ENCODE results near the gene FBXO48.

The FBXO48 gene

GRCh38 chr2:68416081-68416675 is 50.9 kb downstream of the FBXO48 start:
- TF ChIP-seq CTCF (IDR thresholded peaks at IDR 0.05; ENCODE audit: low read depth, low read length, missing control alignments), result no peak
- no peak overlapping the region for H3K4me3 ChIP-seq (replicated peaks; ENCODE audit: low read depth, low read length)
- no peak for DNase-seq (ENCODE audit: extremely low read depth, low read depth)

GRCh38 chr2:68415521-68415920 is 51.6 kb downstream of the FBXO48 start:
- no peak overlapping the region for H3K4me3 ChIP-seq (replicated peaks; ENCODE audit: low read depth, low read length)
- no peak for TF ChIP-seq CTCF (IDR thresholded peaks at IDR 0.05; ENCODE audit: low read depth, low read length, missing control alignments)
- DNase-seq (ENCODE audit: extremely low read depth, low read depth), result no peak

DNA sequence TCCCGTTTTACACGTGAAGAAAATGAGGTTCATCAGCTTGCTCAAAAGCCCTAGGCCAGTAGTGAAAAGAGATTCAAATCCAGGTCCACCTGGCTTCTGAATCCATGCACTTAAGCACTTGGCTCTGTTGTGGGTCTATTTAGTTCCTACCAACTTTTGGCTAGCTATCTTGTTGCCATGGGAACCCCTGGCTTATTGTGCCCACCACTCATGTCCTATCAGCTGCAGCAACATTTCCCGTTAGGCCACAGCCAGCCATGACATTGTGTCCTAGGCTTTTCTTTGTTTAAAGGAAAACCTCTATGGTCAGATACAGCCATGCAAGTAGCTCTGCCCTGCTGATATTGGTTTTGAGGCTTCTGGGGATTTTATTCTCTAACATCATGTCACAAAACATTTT is 52.2 kb downstream of the FBXO48 start:
- DNase-seq (ENCODE audit: extremely low read depth, low read depth), result no peak
- no peak for TF ChIP-seq CTCF (IDR thresholded peaks at IDR 0.05; ENCODE audit: low read depth, low read length, missing control alignments)
- H3K4me3 ChIP-seq (replicated peaks; ENCODE audit: low read depth, low read length), result no peak overlapping the region

DNA sequence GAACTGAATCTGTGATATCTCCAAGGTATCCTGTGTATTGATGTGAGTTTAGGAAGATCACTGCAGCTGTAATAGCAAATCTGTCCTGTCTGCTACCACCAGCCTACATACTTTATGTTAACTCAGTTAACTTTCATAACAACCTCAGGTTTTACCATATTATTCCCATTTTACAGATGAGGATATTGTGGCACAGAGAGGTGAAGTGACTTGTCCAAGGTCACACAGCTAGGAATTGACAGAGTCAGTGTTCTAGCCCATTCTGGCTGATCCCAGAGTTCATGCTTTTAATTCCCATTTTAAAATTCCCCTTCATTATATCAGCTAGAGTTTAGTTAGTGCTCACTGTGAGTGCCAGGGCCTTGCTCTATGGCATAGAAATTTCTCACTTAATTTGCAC is 52.6 kb downstream of the FBXO48 start:
- no peak overlapping the region for H3K4me3 ChIP-seq (replicated peaks; ENCODE audit: low read depth, low read length)
- DNase-seq (ENCODE audit: extremely low read depth, low read depth), result no peak
- TF ChIP-seq CTCF (IDR thresholded peaks at IDR 0.05; ENCODE audit: low read depth, low read length, missing control alignments), result no peak

- TF ChIP-seq CTCF (IDR thresholded peaks at IDR 0.05; ENCODE audit: low read depth, low read length, missing control alignments), result no peak
- DNase-seq (ENCODE audit: extremely low read depth, low read depth), result no peak
- H3K4me3 ChIP-seq (replicated peaks; ENCODE audit: low read depth, low read length), result no peak overlapping the region
These were observed 53.6 kb downstream of the FBXO48 start for GRCh38 chr2:68413466-68413865.

- TF ChIP-seq CTCF (IDR thresholded peaks at IDR 0.05; ENCODE audit: low read depth, low read length, missing control alignments), result no peak
- H3K4me3 ChIP-seq (replicated peaks; ENCODE audit: low read depth, low read length), result no peak overlapping the region
- no peak for DNase-seq (ENCODE audit: extremely low read depth, low read depth)
These were observed 54.8 kb downstream of the FBXO48 start for GRCh38 chr2:68412127-68412819.
